Measurements from ENCODE around the gene RAB31.

- TF ChIP-seq CTCF (IDR thresholded peaks at IDR 0.05) (no peak), POLR2A (IDR thresholded peaks at IDR 0.05) (no peak)
Observed at GRCh38 chr18:9823805-9824473, 115.8 kb downstream of the RAB31 start.
